ENCODE results near the gene CABP4.
A peak's percentile ranks its signal among the peaks of the same experiment; 100 is the strongest.

The CABP4 gene

GRCh38 chr11:67437809-67438157, 17.4 kb upstream of the CABP4 start:
- H3K9me3 Mint-ChIP-seq: no peaks in the 10 kb centered on the region
- peak overlapping the region; percentile 99 for H3K4me3 Mint-ChIP-seq
- no peaks in the 10 kb centered on the region for H3K27me3 Mint-ChIP-seq (ENCODE audit: low read depth)
- H3K36me3 Mint-ChIP-seq (ENCODE audit: low read depth): peaks cover 33% of the 10 kb centered on the region
- peaks cover 35% of the 10 kb centered on the region for H3K4me1 Mint-ChIP-seq (ENCODE audit: low read depth)
- peak overlapping the region; percentile 88 for H3K27ac Mint-ChIP-seq

- Mint-ChIP-seq H3K9me3 (no peaks in the 10 kb centered on the region), H3K4me3 (peak overlapping the region; percentile 99), H3K4me1 (ENCODE audit: low read depth) (peaks cover 34% of the 10 kb centered on the region), H3K27me3 (ENCODE audit: low read depth) (no peaks in the 10 kb centered on the region), H3K27ac (peak overlapping the region; percentile 99), H3K36me3 (ENCODE audit: low read depth) (peaks cover 33% of the 10 kb centered on the region)
Observed at GRCh38 chr11:67438158-67438902, 16.8 kb upstream of the CABP4 start.

GRCh38 chr11:67439321-67440228, 15.6 kb upstream of the CABP4 start:
- Mint-ChIP-seq H3K36me3 (ENCODE audit: low read depth) (peaks cover 33% of the 10 kb centered on the region), H3K4me1 (ENCODE audit: low read depth) (peaks cover 42% of the 10 kb centered on the region), H3K9me3 (no peaks in the 10 kb centered on the region), H3K27ac (peak overlapping the region; percentile 99), H3K4me3 (peak overlapping the region; percentile 99), H3K27me3 (ENCODE audit: low read depth) (no peaks in the 10 kb centered on the region)

GRCh38 chr11:67440229-67441097, 14.7 kb upstream of the CABP4 start:
- Mint-ChIP-seq H3K4me3 (peak overlapping the region; percentile 99), H3K27me3 (ENCODE audit: low read depth) (no peaks in the 10 kb centered on the region), H3K27ac (peak overlapping the region; percentile 99), H3K4me1 (ENCODE audit: low read depth) (peaks cover 47% of the 10 kb centered on the region), H3K9me3 (no peaks in the 10 kb centered on the region), H3K36me3 (ENCODE audit: low read depth) (peaks cover 29% of the 10 kb centered on the region)

- no peaks in the 10 kb centered on the region for H3K9me3 Mint-ChIP-seq
- peak overlapping the region; percentile 45 for H3K27ac Mint-ChIP-seq
- peaks cover 28% of the 10 kb centered on the region for H3K36me3 Mint-ChIP-seq (ENCODE audit: low read depth)
- H3K4me3 Mint-ChIP-seq: peak overlapping the region; percentile 31
- peaks cover 52% of the 10 kb centered on the region for H3K4me1 Mint-ChIP-seq (ENCODE audit: low read depth)
- no peaks in the 10 kb centered on the region for H3K27me3 Mint-ChIP-seq (ENCODE audit: low read depth)
Observed at GRCh38 chr11:67441098-67441563, 14.0 kb upstream of the CABP4 start.

GRCh38 chr11:67441731-67442351, 13.3 kb upstream of the CABP4 start:
- H3K4me3 Mint-ChIP-seq: peak overlapping the region; percentile 28
- H3K27me3 Mint-ChIP-seq (ENCODE audit: low read depth): no peaks in the 10 kb centered on the region
- no peaks in the 10 kb centered on the region for H3K9me3 Mint-ChIP-seq
- H3K4me1 Mint-ChIP-seq (ENCODE audit: low read depth): peaks cover 56% of the 10 kb centered on the region
- peak overlapping the region; percentile 85 for H3K27ac Mint-ChIP-seq
- H3K36me3 Mint-ChIP-seq (ENCODE audit: low read depth): peaks cover 24% of the 10 kb centered on the region

GRCh38 chr11:67442504-67443404, 12.4 kb upstream of the CABP4 start:
- Mint-ChIP-seq H3K9me3 (no peaks in the 10 kb centered on the region), H3K36me3 (ENCODE audit: low read depth) (peaks cover 19% of the 10 kb centered on the region), H3K27ac (peak overlapping the region; percentile 85), H3K27me3 (ENCODE audit: low read depth) (no peaks in the 10 kb centered on the region), H3K4me3 (peak overlapping the region; percentile 75), H3K4me1 (ENCODE audit: low read depth) (peaks cover 59% of the 10 kb centered on the region)

GRCh38 chr11:67445515-67445914, 9.6 kb upstream of the CABP4 start:
- peaks cover 3% of the 10 kb centered on the region for H3K36me3 Mint-ChIP-seq (ENCODE audit: low read depth)
- peak overlapping the region; percentile 87 for H3K27ac Mint-ChIP-seq
- H3K9me3 Mint-ChIP-seq: no peaks in the 10 kb centered on the region
- H3K4me3 Mint-ChIP-seq: peak overlapping the region; percentile 81
- H3K27me3 Mint-ChIP-seq (ENCODE audit: low read depth): no peaks in the 10 kb centered on the region
- H3K4me1 Mint-ChIP-seq (ENCODE audit: low read depth): peaks cover 48% of the 10 kb centered on the region

- no peaks in the 10 kb centered on the region for H3K27me3 Mint-ChIP-seq (ENCODE audit: low read depth)
- peaks cover 3% of the 10 kb centered on the region for H3K36me3 Mint-ChIP-seq (ENCODE audit: low read depth)
- H3K27ac Mint-ChIP-seq: no peak overlapping the region
- H3K4me3 Mint-ChIP-seq: no peak overlapping the region
- H3K4me1 Mint-ChIP-seq (ENCODE audit: low read depth): peaks cover 39% of the 10 kb centered on the region
- no peaks in the 10 kb centered on the region for H3K9me3 Mint-ChIP-seq
Observed at GRCh38 chr11:67448220-67448609, 6.9 kb upstream of the CABP4 start.

GRCh38 chr11:67449116-67449844, 5.9 kb upstream of the CABP4 start:
- H3K4me1 Mint-ChIP-seq (ENCODE audit: low read depth): peaks cover 32% of the 10 kb centered on the region
- peak overlapping the region; percentile 42 for H3K27ac Mint-ChIP-seq
- no peaks in the 10 kb centered on the region for H3K9me3 Mint-ChIP-seq
- H3K4me3 Mint-ChIP-seq: no peak overlapping the region
- H3K27me3 Mint-ChIP-seq (ENCODE audit: low read depth): no peaks in the 10 kb centered on the region
- H3K36me3 Mint-ChIP-seq (ENCODE audit: low read depth): peaks cover 3% of the 10 kb centered on the region

- H3K27ac Mint-ChIP-seq: no peak overlapping the region
- H3K4me1 Mint-ChIP-seq (ENCODE audit: low read depth): peaks cover 17% of the 10 kb centered on the region
- H3K4me3 Mint-ChIP-seq: no peak overlapping the region
Observed at GRCh38 chr11:67450796-67451657, 4.1 kb upstream of the CABP4 start.

GRCh38 chr11:67451658-67451976, 3.5 kb upstream of the CABP4 start:
- no peaks in the 10 kb centered on the region for H3K9me3 Mint-ChIP-seq
- H3K4me3 Mint-ChIP-seq: no peak overlapping the region
- peaks cover 12% of the 10 kb centered on the region for H3K4me1 Mint-ChIP-seq (ENCODE audit: low read depth)
- no peak overlapping the region for H3K27ac Mint-ChIP-seq
- H3K27me3 Mint-ChIP-seq (ENCODE audit: low read depth): no peaks in the 10 kb centered on the region
- H3K36me3 Mint-ChIP-seq (ENCODE audit: low read depth): no peaks in the 10 kb centered on the region

More at GRCh38 chr11:67450796-67451657, 4.1 kb upstream of the CABP4 start:
- Mint-ChIP-seq H3K9me3 (no peaks in the 10 kb centered on the region), H3K27me3 (ENCODE audit: low read depth) (no peaks in the 10 kb centered on the region), H3K36me3 (ENCODE audit: low read depth) (peaks cover 2% of the 10 kb centered on the region)
